Activated T-helper 2 cell treated with anti-CD3 and anti-CD28 coated beads, Interferon-gamma antibody, Interleukin-2, Interleukin-4, amounts not matched to agents 10 μg/mL and 5 μg/mL and 100 μg/mL, durations not matched to agents 14 hours and 24 hours and 36 hours (primary cell): ENCODE data around the gene YIPF1. TPM values are rescaled to one million over a fixed set of nuclear protein-coding genes. Genes with fewer than 3 reads are reported as not detected.

ENCODE experiments used
- DNase-seq: peaks from one replicate; pipeline ENCODE4 v3.0.0; 2021; ENCODE audit warnings: low spot score
- H3K27ac Mint-ChIP-seq: one replicate; pipeline ENCODE4 v1.8.0; 2021; ENCODE audit warnings: mixed read lengths
- H3K27me3 Mint-ChIP-seq: one replicate; pipeline ENCODE4 v1.8.0; 2021; ENCODE audit warnings: low read depth, mixed read lengths
- H3K36me3 Mint-ChIP-seq: one replicate; pipeline ENCODE4 v1.8.0; 2021; ENCODE audit warnings: low read depth, mixed read lengths
- H3K4me1 Mint-ChIP-seq: one replicate; pipeline ENCODE4 v1.8.0; 2021; ENCODE audit warnings: low read depth, mixed read lengths
- H3K4me3 Mint-ChIP-seq: one replicate; pipeline ENCODE4 v1.8.0; 2021; ENCODE audit warnings: low read depth, mild to moderate bottlenecking, moderate library complexity, mixed read lengths
- H3K9me3 Mint-ChIP-seq: one replicate; pipeline ENCODE4 v1.8.0; 2021; ENCODE audit warnings: mixed read lengths
- intact Hi-C: fragments of 100-400 bp; cut with micrococcal nuclease; formaldehyde crosslinking; loops from one replicate; pipeline ENCODE4 v1.15.1; 2023
- total RNA-seq: library from RNA; stranded (reverse); gene quantifications from 2 replicates; pipeline ENCODE4 v1.2.3, GENCODE V29; 2022

The YIPF1 gene
- 14.8 and 15.6 TPM in 2 replicates for total RNA-seq

- no peaks in the 10 kb centered on the region for H3K9me3 Mint-ChIP-seq
- H3K27me3 Mint-ChIP-seq, result no peaks in the 10 kb centered on the region
- H3K4me1 Mint-ChIP-seq, result peaks cover 19% of the 10 kb centered on the region
- peak within 1 kb of the TSS; percentile 99 for H3K4me3 Mint-ChIP-seq
- H3K27ac Mint-ChIP-seq, result peak within 1 kb of the TSS; percentile 95
- peak; percentile 85 for DNase-seq
- intact Hi-C loops, result loop anchor here (1.0 to 2.0 kb wide), 3 partner anchors 51 to 163 kb away; partner anchors contain the start of genes LRRC42, NDC1, TCEANC2 and TMEM59
- H3K36me3 Mint-ChIP-seq, result peaks cover 25% of the 10 kb centered on the region
These were observed at the start of gene YIPF1 for GRCh38 chr1:53889304-53890298. Gene YIPF1, minus strand, starts transcription at chr1:53889797. Its CDS starts 860 bp downstream, at chr1:53888937.

- no peak overlapping the region for H3K4me3 Mint-ChIP-seq
- no peaks in the 10 kb centered on the region for H3K27me3 Mint-ChIP-seq
- intact Hi-C loops, result no loop called here
- H3K27ac Mint-ChIP-seq, result no peak overlapping the region
- peaks cover 74% of the 10 kb centered on the region for H3K36me3 Mint-ChIP-seq
- peaks cover 20% of the 10 kb centered on the region for H3K9me3 Mint-ChIP-seq
- no peak for DNase-seq
- H3K4me1 Mint-ChIP-seq, result peaks cover 26% of the 10 kb centered on the region
These were observed 48.7 kb upstream of the YIPF1 start for GRCh38 chr1:53938136-53938830.

- Mint-ChIP-seq H3K4me3 (no peak overlapping the region), H3K27me3 (no peaks in the 10 kb centered on the region), H3K4me1 (peaks cover 16% of the 10 kb centered on the region), H3K9me3 (peaks cover 30% of the 10 kb centered on the region), H3K36me3 (peaks cover 81% of the 10 kb centered on the region), H3K27ac (no peak overlapping the region)
- DNase-seq, result no peak
- intact Hi-C loops, result no loop called here
These were observed 46.8 kb upstream of the YIPF1 start for GRCh38 chr1:53936430-53936829.

DNA sequence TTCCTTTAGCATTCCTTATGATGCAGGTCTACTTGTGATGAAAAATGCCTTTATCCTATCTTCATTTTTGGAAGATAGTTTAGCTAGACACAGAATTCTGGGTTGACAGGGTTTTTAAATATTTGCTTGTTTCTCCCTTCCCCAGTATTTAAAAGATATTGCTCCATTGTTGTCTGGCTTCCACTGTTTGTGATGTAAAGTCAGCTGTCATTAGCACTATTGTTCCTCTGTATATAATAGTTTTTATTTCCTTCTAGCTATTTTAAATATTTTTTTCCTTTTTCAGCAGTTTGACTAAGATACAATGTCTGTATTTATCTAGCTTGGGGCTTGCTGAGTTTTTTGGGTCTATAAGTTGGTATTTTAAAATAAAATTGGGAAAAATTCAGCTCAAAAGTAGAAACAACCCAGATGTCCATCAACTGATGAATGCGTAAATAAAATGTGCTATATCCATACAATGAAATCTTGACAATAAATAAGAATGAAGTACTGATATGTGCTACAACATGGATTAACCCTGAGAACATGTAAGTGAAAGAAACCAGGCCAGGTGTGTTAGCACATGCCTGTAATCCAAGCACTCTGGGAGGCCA, 44.7 kb upstream of the YIPF1 start:
- Mint-ChIP-seq H3K4me1 (peaks cover 13% of the 10 kb centered on the region), H3K36me3 (peaks cover 83% of the 10 kb centered on the region), H3K27me3 (no peaks in the 10 kb centered on the region), H3K9me3 (peaks cover 30% of the 10 kb centered on the region), H3K27ac (no peak overlapping the region), H3K4me3 (no peak overlapping the region)
- DNase-seq, result no peak
- intact Hi-C loops, result no loop called here

- DNase-seq, result no peak
- H3K4me3 Mint-ChIP-seq, result no peak overlapping the region
- H3K36me3 Mint-ChIP-seq, result peaks cover 85% of the 10 kb centered on the region
- H3K9me3 Mint-ChIP-seq, result peaks cover 30% of the 10 kb centered on the region
- H3K27ac Mint-ChIP-seq, result no peak overlapping the region
- intact Hi-C loops, result no loop called here
- no peaks in the 10 kb centered on the region for H3K27me3 Mint-ChIP-seq
- H3K4me1 Mint-ChIP-seq, result peaks cover 5% of the 10 kb centered on the region
These were observed 41.9 kb upstream of the YIPF1 start for GRCh38 chr1:53931523-53931922.

DNA sequence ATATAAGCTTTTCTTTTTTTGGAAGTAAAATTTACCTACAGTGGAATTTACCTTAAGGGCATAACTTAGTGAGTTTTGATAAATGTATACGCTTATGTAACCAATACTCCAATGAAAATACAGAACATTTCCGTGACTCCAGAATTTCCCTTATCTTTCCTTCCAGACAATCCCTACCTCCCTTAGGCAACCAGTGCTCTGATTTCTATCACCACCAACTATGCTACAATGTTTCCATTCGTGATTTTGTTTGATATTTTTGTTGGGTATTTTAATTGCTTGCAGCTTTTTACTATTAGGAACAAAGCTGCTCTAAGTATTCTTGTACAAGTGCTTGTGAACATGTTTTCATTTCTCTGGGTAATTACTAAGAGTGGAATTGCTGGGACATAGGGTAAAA, 41.3 kb upstream of the YIPF1 start:
- Mint-ChIP-seq H3K27ac (no peak overlapping the region), H3K9me3 (peaks cover 30% of the 10 kb centered on the region), H3K4me3 (no peak overlapping the region), H3K27me3 (no peaks in the 10 kb centered on the region), H3K36me3 (peaks cover 81% of the 10 kb centered on the region), H3K4me1 (peaks cover 4% of the 10 kb centered on the region)
- no peak for DNase-seq
- intact Hi-C loops, result no loop called here

DNA sequence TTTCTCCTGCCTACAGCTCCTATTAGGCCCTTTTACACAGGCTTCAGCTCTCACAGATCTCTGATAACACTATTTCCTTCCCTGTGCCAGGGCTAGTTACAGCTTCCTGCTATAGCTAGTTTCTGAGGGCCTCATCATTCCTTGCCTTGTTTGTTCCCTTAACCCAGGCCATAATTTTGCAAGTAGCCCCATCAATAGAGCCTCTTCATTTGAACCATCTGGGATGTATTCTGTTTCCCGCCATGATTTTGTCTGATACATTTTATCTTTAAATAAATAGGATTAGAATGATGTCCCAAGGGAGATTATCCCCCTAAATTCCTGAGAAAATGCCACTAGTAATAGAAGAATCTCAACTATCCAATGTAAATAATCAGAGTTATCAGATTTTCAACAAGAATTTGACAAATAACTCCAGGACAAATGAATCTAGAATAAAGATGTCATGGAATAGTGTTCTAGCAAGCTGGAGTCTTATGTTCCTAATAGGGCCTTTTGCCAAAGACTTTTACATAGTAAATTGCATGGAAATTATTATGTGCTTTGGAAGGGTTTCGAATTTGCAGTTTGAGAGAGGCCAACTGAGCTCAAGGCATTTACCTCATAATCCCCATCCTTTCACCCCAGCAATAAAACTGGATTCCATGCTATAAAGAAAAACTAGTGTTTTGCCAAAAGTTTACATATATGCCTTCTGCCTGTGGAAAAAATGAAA, 39.8 kb upstream of the YIPF1 start:
- DNase-seq, result no peak
- H3K4me1 Mint-ChIP-seq, result peaks cover 4% of the 10 kb centered on the region
- peaks cover 21% of the 10 kb centered on the region for H3K9me3 Mint-ChIP-seq
- intact Hi-C loops, result no loop called here
- H3K27ac Mint-ChIP-seq, result no peak overlapping the region
- no peaks in the 10 kb centered on the region for H3K27me3 Mint-ChIP-seq
- no peak overlapping the region for H3K4me3 Mint-ChIP-seq
- peaks cover 73% of the 10 kb centered on the region for H3K36me3 Mint-ChIP-seq

GRCh38 chr1:53927376-53927881, 37.8 kb upstream of the YIPF1 start:
- H3K27me3 Mint-ChIP-seq, result no peaks in the 10 kb centered on the region
- intact Hi-C loops, result no loop called here
- H3K27ac Mint-ChIP-seq, result no peak overlapping the region
- H3K4me1 Mint-ChIP-seq, result peaks cover 4% of the 10 kb centered on the region
- peaks cover 8% of the 10 kb centered on the region for H3K9me3 Mint-ChIP-seq
- no peak overlapping the region for H3K4me3 Mint-ChIP-seq
- DNase-seq, result no peak
- peaks cover 70% of the 10 kb centered on the region for H3K36me3 Mint-ChIP-seq

DNA sequence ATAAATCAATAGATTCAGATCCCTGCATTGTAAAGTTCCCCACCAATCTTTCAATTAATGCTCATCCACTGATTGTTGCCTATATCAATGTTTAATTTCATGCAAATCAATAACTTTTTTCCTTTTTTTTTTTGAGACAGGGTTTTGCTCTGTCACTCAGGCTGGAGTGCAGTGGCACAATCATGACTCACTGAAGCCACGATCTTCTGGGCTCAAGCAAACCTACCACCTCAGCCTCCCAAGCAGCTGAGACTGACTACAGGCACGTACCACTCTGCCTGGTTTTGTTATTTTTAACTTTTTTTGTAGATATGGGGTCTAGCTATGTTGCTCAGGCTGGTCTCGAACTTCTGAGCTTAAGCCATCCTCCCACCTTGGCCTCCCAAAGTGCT, 30.1 kb upstream of the YIPF1 start:
- Mint-ChIP-seq H3K27me3 (no peaks in the 10 kb centered on the region), H3K4me1 (peaks cover 34% of the 10 kb centered on the region), H3K4me3 (no peak overlapping the region), H3K36me3 (peaks cover 59% of the 10 kb centered on the region), H3K27ac (peak overlapping the region; percentile 92), H3K9me3 (no peaks in the 10 kb centered on the region)
- intact Hi-C loops, result loop anchor here (2.0 kb wide), 1 partner anchor 25 kb away; the partner anchor contains the start of gene IFT25
- DNase-seq, result no peak

- Mint-ChIP-seq H3K36me3 (peaks cover 47% of the 10 kb centered on the region), H3K27ac (no peak overlapping the region), H3K27me3 (no peaks in the 10 kb centered on the region), H3K4me1 (peaks cover 34% of the 10 kb centered on the region), H3K4me3 (no peak overlapping the region), H3K9me3 (no peaks in the 10 kb centered on the region)
- no peak for DNase-seq
- intact Hi-C loops, result loop anchor here (2.0 kb wide), 1 partner anchor 26 kb away; the partner anchor contains the start of gene IFT25
These were observed 28.7 kb upstream of the YIPF1 start for GRCh38 chr1:53918343-53918742.

- H3K27ac Mint-ChIP-seq, result no peak overlapping the region
- intact Hi-C loops, result no loop called here
- H3K9me3 Mint-ChIP-seq, result no peaks in the 10 kb centered on the region
These were observed 23.9 kb upstream of the YIPF1 start for GRCh38 chr1:53913352-53914033.

More at GRCh38 chr1:53913352-53914033, 23.9 kb upstream of the YIPF1 start:
- peaks cover 16% of the 10 kb centered on the region for H3K4me1 Mint-ChIP-seq
- peaks cover 24% of the 10 kb centered on the region for H3K36me3 Mint-ChIP-seq
- no peak for DNase-seq
- H3K4me3 Mint-ChIP-seq, result no peak overlapping the region
- H3K27me3 Mint-ChIP-seq, result no peaks in the 10 kb centered on the region
